GM18502 (cell line): ENCODE data around the gene MT1A.
"Not testable (repeated sequence)": the region's sequence is repeated elsewhere in the genome, so short reads cannot be mapped to it uniquely, and the experiment has no call there.

ENCODE experiments used
- ATAC-seq: cut with Tn5 transposase; IDR thresholded peaks from one replicate; pipeline ENCODE4 v1.9.1; 2021; ENCODE audit warnings: mild to moderate bottlenecking; ENCODE audit not compliant: unreplicated experiment, poor library complexity

Gene MT1A

DNA sequence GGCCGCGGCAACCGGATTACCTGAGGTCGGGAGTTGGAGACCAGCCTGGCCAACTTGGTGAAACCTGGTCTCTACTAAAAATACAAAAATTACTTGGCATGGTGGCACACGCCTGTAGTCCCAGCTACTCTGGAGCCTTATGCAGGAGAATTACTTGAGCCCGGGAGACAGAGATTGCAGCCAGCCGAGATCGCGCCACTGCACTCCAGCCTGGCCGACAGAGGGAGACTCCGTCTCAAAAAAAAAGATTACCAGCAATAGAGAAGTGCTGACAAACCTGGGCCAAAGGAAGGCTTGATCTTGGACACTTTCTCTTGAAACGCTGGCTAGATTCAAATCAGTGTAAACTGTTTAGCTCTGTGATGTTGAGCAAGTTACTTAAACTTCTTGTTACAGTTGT, 35.5 kb downstream of the MT1A start:
- ATAC-seq = no peak

DNA sequence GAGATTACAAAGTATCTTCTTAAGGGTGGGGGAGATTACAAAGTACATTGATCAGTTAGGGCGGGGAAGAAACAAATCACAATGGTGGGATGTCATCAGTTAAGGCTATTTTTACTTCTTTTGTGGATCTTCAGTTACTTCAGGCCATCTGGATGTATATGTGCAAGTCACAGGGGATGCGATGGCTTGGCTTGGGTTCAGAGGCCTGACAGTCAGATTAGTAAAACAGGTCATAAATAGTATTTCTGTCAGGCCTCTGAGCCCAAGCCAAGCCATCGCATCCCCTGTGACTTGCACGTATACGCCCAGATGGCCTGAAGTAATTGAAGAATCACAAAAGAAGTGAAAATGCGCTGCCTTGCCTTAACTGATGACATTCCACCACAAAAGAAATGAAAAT, 36.1 kb downstream of the MT1A start:
- not testable (repeated sequence) for ATAC-seq

- no peak for ATAC-seq
These were observed 37.3 kb downstream of the MT1A start for GRCh38 chr16:56675685-56676210.

- ATAC-seq = no peak
These were observed 39.0 kb downstream of the MT1A start for GRCh38 chr16:56677474-56677873.

GRCh38 chr16:56679078-56679730, 40.7 kb downstream of the MT1A start:
- no peak for ATAC-seq

DNA sequence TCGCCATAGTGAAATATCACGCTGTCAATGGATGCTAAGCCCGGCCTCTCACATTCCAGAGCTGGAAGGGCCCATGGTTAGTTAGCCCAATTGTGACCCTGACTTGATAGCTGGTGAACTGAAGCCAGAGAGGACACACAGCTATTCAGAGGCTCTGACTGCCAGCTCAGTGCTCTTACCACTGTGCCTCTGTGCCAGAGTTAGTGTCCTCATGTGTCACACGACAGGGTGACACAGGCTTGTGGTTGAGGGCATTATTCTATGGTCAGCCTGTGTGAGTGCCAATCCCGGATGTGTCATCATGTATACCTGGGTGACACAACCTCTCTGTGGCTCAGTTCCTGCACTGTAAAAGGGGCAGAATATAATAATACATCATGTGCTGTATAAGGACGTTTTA, 41.4 kb downstream of the MT1A start:
- no peak for ATAC-seq

- peak; percentile 99 for ATAC-seq
These were observed 43.7 kb downstream of the MT1A start, which contains the start of gene MT1X for GRCh38 chr16:56681939-56682702. Gene MT1X (plus strand): TSS chr16:56682470. CDS start chr16:56682541, 71 bp downstream.

DNA sequence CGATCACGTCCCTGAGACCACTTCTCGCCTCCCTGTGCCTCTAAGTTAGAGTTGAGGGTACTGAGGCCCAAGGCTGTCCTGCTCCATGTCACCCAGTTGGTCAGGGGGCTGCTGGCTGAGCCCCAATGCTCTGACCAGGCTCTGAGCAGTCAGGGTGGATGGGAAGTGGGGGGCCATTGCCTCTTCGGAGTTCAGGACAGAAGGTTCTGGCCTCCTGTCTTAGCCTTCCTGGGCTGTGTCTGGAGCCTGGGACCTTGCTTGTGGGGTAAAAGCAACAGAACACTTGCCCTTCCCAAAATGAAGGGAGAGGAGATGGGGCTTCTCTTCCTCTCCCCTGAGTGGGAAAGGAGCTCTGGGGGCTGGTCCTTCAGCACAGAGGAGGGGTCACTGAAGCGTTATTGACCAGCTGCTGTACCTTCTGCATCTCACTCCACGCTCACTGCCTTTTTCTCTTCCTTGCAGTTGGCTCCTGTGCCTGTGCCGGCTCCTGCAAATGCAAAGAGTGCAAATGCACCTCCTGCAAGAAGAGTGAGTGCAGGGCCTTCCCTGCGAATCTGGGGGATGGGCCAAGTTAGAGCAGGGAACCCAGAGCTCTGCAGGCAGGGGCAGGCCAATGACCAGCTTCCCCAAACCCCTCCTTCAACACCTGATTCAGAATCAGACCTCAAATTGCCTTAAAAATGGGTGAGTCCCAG, 44.4 kb downstream of the MT1A start:
- ATAC-seq = no peak

DNA sequence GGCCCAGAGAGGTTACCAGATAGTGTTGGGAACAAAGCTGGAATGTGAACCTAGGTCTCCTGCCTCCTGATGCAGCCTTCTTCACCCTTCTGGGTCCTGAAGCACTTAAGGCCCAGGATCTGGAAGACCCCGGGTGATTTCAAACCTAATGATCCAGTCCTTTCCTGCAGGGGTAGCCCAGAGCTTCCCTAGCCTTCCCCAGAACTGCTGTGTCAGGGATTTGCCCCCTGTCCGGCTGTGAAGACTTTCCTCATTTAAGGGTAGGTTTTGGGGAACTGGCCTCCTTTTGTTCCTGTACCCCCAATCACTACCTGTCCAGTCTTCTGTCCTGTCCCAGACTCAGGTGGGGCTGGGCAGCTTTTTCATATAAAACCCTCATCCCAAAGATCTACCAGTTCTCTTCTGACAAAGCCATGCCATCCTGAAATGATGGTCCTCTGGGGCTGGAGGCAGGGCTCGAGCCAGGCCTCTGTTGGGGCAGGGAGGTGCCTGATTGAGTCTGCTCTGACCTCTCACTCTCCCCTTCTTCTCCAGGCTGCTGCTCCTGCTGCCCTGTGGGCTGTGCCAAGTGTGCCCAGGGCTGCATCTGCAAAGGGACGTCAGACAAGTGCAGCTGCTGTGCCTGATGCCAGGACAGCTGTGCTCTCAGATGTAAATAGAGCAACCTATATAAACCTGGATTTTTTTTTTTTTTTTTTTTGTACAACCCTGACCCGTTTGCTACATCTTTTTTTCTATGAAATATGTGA, 45.1 kb downstream of the MT1A start:
- no peak for ATAC-seq

DNA sequence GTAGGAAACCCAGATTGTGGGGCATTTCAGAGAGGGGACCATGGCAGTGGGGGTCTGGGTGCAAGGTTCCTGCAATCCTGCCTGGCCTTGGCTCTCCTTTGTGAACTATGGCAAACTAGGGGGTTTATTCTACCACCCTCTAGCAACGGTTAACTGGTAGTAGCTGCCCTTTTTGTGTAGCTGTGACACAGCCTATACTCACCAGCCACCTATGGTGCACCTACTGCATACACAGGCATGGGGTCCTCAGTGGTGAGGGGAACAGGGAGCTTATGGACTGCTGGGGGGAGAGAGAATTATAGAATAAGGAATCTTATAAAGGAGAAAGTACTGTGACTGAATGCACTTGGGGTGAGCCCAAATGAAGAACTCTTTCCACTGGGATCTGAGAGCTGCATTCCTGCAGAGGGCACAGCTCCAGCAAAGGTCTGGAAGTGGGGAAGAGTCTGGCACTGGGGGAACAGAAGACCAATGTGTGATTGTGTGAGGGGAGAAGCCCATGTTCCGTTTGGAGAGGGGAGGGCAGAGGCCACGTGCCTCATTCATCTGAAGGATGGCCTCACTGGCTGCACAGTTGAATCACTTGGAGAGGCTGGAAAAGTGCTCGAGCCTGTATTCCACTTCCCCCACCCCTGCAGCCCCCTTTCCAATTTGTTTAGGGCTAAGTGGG, 45.9 kb downstream of the MT1A start:
- ATAC-seq = no peak

- ATAC-seq = no peak
These were observed 46.6 kb downstream of the MT1A start for GRCh38 chr16:56684926-56685590.

DNA sequence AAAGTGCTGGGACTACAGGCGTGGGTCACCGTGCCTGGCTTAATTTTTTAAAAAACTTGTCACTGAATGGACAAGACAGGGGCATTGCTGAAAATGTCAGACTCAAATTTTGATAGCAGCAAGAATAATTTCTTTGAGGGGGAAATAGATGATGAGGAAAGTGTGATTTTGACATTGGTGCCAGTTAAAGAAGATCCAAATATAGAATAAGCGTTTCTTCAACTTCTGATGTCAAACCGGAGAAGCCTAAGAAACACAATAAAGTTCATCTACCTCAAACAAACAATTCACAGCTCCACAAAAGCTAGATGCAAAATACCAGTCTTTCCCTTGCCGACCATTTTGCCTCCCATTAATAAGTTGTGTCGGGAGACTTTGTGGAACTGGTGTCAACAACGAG, 48.3 kb downstream of the MT1A start:
- no peak for ATAC-seq

DNA sequence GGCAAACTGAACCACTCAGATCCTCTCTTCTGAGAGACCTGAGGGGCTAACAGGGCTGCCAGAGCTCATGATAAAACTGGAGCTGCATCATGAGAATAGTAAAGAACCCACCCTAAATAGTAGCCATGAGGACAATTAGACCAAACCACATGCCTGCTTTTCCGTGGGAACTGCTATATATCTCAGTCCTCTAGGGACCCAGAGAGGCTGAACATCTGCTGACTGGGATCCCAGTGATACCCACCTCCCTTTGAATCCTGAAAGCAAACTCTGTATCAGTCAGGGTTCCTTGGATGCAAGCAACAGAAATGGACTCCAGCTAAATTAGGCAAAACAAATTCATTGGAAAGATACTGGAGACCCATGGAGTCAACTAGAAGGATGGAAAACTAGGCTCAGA, 50.3 kb downstream of the MT1A start:
- ATAC-seq = no peak

DNA sequence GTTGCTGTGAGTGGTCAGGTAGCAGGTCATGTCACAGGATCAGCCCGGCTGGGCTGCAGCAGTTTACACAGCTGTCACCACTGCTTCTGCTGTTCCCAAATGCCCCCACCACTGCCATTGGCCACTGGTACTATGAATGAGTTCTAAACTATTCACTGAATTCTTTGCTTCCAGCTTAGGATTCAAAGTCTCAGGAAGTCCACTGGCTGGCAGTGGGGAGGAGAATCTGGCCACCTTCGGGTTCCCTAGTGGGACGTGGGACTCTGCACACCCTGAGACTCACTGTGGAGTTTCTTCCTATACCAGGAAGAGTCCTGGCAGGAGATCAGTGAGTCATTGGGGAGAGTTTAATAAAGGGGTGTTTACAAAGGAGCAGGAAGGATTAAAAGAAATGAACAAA, 50.7 kb downstream of the MT1A start:
- ATAC-seq = no peak
